IMR-90 (cell line): ENCODE results near the gene NXN. TPM values are rescaled to one million over a fixed set of nuclear protein-coding genes. Genes with fewer than 3 reads are reported as not detected.

Experiments
- ATAC-seq: fragments of 200-7000 bp; cut with Tn5 transposase; 2 replicates; pipeline ENCODE4 v1.9.1; 2020; ENCODE audit warnings: low read depth, mild to moderate bottlenecking, moderate library complexity
- BruUV-seq: library from RNA; stranded (reverse); fragments of 400-500 nt; replicated peaks from 2 replicates; lab custom pipeline; 2021; lab: Mats Ljungman, UMichigan
- CTCF ChIA-PET: fragments of 300-600 bp; formaldehyde crosslinking; extraction: SDS; loops from one replicate; lab custom pipeline; 2021; ENCODE audit warnings: antibody characterized with exemption; lab: Yijun Ruan, JAX
- POLR2A ChIA-PET: fragments of 300-600 bp; sonication (Branson Sonifier 250); formaldehyde crosslinking; loops from one replicate; lab custom pipeline; 2022; ENCODE audit warnings: antibody characterized with exemption; ENCODE audit not compliant: unreplicated experiment; lab: Charles Lee
- DNase-seq: peaks from one replicate; pipeline ENCODE4 v3.0.0; 2013
- H2AFZ ChIP-seq: replicated peaks from 2 replicates; pipeline ENCODE3; 2013; ENCODE audit warnings: low read length, mild to moderate bottlenecking; ENCODE audit not compliant: poor library complexity
- H2AK5ac ChIP-seq: 2 replicates; pipeline ENCODE4 v1.6.1; 2013; ENCODE audit warnings: low read depth, low read length, inconsistent platforms
- H2AK9ac ChIP-seq: replicated peaks from 2 replicates; pipeline ENCODE3; 2013; ENCODE audit warnings: mild to moderate bottlenecking, low read depth, low read length, moderate library complexity; ENCODE audit not compliant: poor library complexity
- H2BK120ac ChIP-seq: 2 replicates; pipeline ENCODE4 v1.6.1; 2013; ENCODE audit warnings: low read depth, low read length, inconsistent platforms
- H2BK15ac ChIP-seq: 3 replicates; pipeline ENCODE4 v1.6.1; 2013; ENCODE audit warnings: low read depth, low read length, inconsistent platforms
- H2BK20ac ChIP-seq: 2 replicates; pipeline ENCODE4 v1.6.1; 2013; ENCODE audit warnings: low read depth, mild to moderate bottlenecking, inconsistent platforms, low read length, moderate library complexity
- H2BK5ac ChIP-seq: 2 replicates; pipeline ENCODE4 v1.6.1; 2013; ENCODE audit warnings: mild to moderate bottlenecking, low read depth, low read length, inconsistent platforms; ENCODE audit not compliant: poor library complexity, severe bottlenecking
- H3K14ac ChIP-seq: replicated peaks from 2 replicates; pipeline ENCODE4 v1.6.1; 2013; ENCODE audit warnings: low read depth, low read length, inconsistent platforms
- H3K18ac ChIP-seq: 2 replicates; pipeline ENCODE4 v1.6.1; 2013; ENCODE audit warnings: low read depth, low read length, control low read depth
- H3K23ac ChIP-seq: 2 replicates; pipeline ENCODE4 v1.6.1; 2013; ENCODE audit warnings: low read depth, low read length, inconsistent platforms
- H3K27ac ChIP-seq: 2 replicates; pipeline ENCODE4 v1.5.1; 2013; ENCODE audit warnings: mild to moderate bottlenecking, control low read depth, low read length; ENCODE audit not compliant: insufficient read depth
- H3K27me3 ChIP-seq: 2 replicates; pipeline ENCODE4 v1.6.1; 2013; ENCODE audit warnings: low read length; ENCODE audit not compliant: control insufficient read depth, insufficient read depth
- H3K36me3 ChIP-seq: 2 replicates; pipeline ENCODE4 v1.6.1; 2013; ENCODE audit warnings: low read length, mixed read lengths; ENCODE audit not compliant: control insufficient read depth, insufficient read depth
- H3K4ac ChIP-seq: 2 replicates; pipeline ENCODE4 v1.6.1; 2013; ENCODE audit warnings: low read depth, low read length, inconsistent platforms
- H3K4me1 ChIP-seq: 2 replicates; pipeline ENCODE4 v1.6.1; 2013; ENCODE audit warnings: low read length, mixed read lengths; ENCODE audit not compliant: control insufficient read depth, insufficient read depth
- H3K4me2 ChIP-seq: 2 replicates; pipeline ENCODE4 v1.6.1; 2013; ENCODE audit warnings: low read depth, mild to moderate bottlenecking, control low read depth, low read length, moderate library complexity
- H3K4me3 ChIP-seq: 2 replicates; pipeline ENCODE4 v1.5.1; 2013; ENCODE audit warnings: low read depth, mild to moderate bottlenecking, control low read depth, low read length, moderate library complexity; ENCODE audit not compliant: insufficient read depth
- H3K56ac ChIP-seq: 2 replicates; pipeline ENCODE4 v1.6.1; 2013; ENCODE audit warnings: low read length, inconsistent platforms; ENCODE audit not compliant: insufficient read depth; ENCODE audit errors: extremely low read depth
- H3K79me1 ChIP-seq, 2 experiments: 2 replicates each; pipeline ENCODE4 v1.6.1; 2013; ENCODE audit warnings: low read length in 2 of 2, inconsistent platforms in 1 of 2, low read depth in 1 of 2
- H3K9ac ChIP-seq: 2 replicates; pipeline ENCODE4 v1.6.1; 2013; ENCODE audit warnings: low read depth, low read length, control low read depth
- H3K9me1 ChIP-seq: 2 replicates; pipeline ENCODE4 v1.6.1; 2013; ENCODE audit warnings: low read length, inconsistent platforms; ENCODE audit not compliant: insufficient read depth
- H3K9me3 ChIP-seq: 2 replicates; pipeline ENCODE4 v1.6.1; 2013; ENCODE audit warnings: low read length; ENCODE audit not compliant: control insufficient read depth, insufficient read depth
- H4K20me1 ChIP-seq: 2 replicates; pipeline ENCODE4 v1.6.1; 2013; ENCODE audit warnings: low read length, inconsistent platforms; ENCODE audit not compliant: insufficient read depth
- H4K5ac ChIP-seq: 2 replicates; pipeline ENCODE4 v1.6.1; 2013; ENCODE audit warnings: mild to moderate bottlenecking, low read depth, low read length, control low read depth
- H4K8ac ChIP-seq, 2 experiments: 2 replicates each; pipeline ENCODE4 v1.6.1; 2013; ENCODE audit warnings: low read depth in 2 of 2, low read length in 2 of 2, control low read depth in 1 of 2, inconsistent platforms in 1 of 2
- H4K91ac ChIP-seq: 2 replicates; pipeline ENCODE4 v1.6.1; 2013; ENCODE audit warnings: low read depth, low read length, inconsistent platforms; ENCODE audit not compliant: insufficient read depth
- BHLHE40 ChIP-seq: fragments of 150-350 bp; IDR thresholded peaks from 2 replicates; pipeline ENCODE4 v1.6.1; 2016; ENCODE audit warnings: mild to moderate bottlenecking, low read depth, low read length
- CEBPB ChIP-seq: IDR thresholded peaks from 2 replicates; pipeline ENCODE4 v1.6.1; 2012; ENCODE audit warnings: low read depth, low read length, improper control_type of control experiment
- CTCF ChIP-seq: conservative IDR thresholded peaks from 2 replicates; pipeline ENCODE4 v1.5.1; 2012; ENCODE audit warnings: mild to moderate bottlenecking, low read depth, low read length, improper control_type of control experiment
- FOS ChIP-seq: fragments of 150-350 bp; IDR thresholded peaks from 2 replicates; pipeline ENCODE4 v1.6.1; 2016; ENCODE audit warnings: low read depth, low read length
- MAFK ChIP-seq: IDR thresholded peaks from 2 replicates; pipeline ENCODE4 v1.6.1; 2012; ENCODE audit warnings: low read depth, low read length, improper control_type of control experiment
- MAZ ChIP-seq: IDR thresholded peaks from 2 replicates; pipeline ENCODE4 v1.6.1; 2012; ENCODE audit warnings: low read depth, mild to moderate bottlenecking, low read length, improper control_type of control experiment, moderate library complexity, borderline replicate concordance
- MXI1 ChIP-seq: IDR thresholded peaks from 2 replicates; pipeline ENCODE4 v1.6.1; 2012; ENCODE audit warnings: low read depth, mild to moderate bottlenecking, low read length, moderate library complexity, borderline replicate concordance
- NFE2L2 ChIP-seq: fragments of 150-350 bp; IDR thresholded peaks from 2 replicates; pipeline ENCODE4 v1.6.1; 2016; ENCODE audit warnings: low read depth, mild to moderate bottlenecking, low read length
- POLR2A ChIP-seq: IDR thresholded peaks from 2 replicates; pipeline ENCODE4 v1.6.1; 2012; ENCODE audit warnings: mild to moderate bottlenecking, low read depth, low read length
- RAD21 ChIP-seq: IDR thresholded peaks from 2 replicates; pipeline ENCODE4 v1.6.1; 2012; ENCODE audit warnings: low read length, improper control_type of control experiment
- RCOR1 ChIP-seq: IDR thresholded peaks from 2 replicates; pipeline ENCODE4 v1.6.1; 2012; ENCODE audit warnings: mild to moderate bottlenecking, low read length, improper control_type of control experiment; ENCODE audit not compliant: insufficient replicate concordance
- RFX5 ChIP-seq: IDR thresholded peaks from 2 replicates; pipeline ENCODE4 v1.8.0; 2012; ENCODE audit warnings: low read depth, mild to moderate bottlenecking, low read length, moderate library complexity
- SMC3 ChIP-seq: fragments of 150-350 bp; IDR thresholded peaks from 2 replicates; pipeline ENCODE4 v1.6.1; 2016; ENCODE audit warnings: low read depth, mild to moderate bottlenecking, antibody characterized with exemption, low read length, moderate library complexity
- WGBS, 2 experiments: methylation state at CpG; one replicate each; pipeline versions ENCODE4 v1.1.5 to v1.1.7; 2013; ENCODE audit warnings: missing lambda C conversion rate in 2 of 2; ENCODE audit not compliant: insufficient read length in 1 of 2; ENCODE audit errors: extremely low coverage in 2 of 2; 5-methylcytosine and 5-hydroxymethylcytosine counted together
- dilution Hi-C: fragments of 300-500 bp; cut with HindIII; formaldehyde crosslinking; loops from one replicate; pipeline ENCODE4 v1.14.3; 2018; ENCODE audit warnings: low sequenced_read_pairs; ENCODE audit not compliant: unreplicated experiment
- in situ Hi-C: fragments of 300-500 bp; cut with MboI; formaldehyde crosslinking; loops from 3 replicates; pipeline ENCODE4 v1.14.3; 2019; ENCODE audit warnings: low sequenced_read_pairs, inconsistent platforms, mixed read lengths
- intact Hi-C: fragments of 100-400 bp; cut with micrococcal nuclease; formaldehyde crosslinking; loops from 2 replicates; pipeline ENCODE4 v1.10.0; 2022
- polyA plus RNA-seq, 3 experiments: library from polyadenylated mRNA; depleted of rRNA; stranded (reverse); fragments of >200 nt; gene quantifications; 2 replicates each; pipeline ENCODE4 v1.2.3, GENCODE V29; 2012; ENCODE audit warnings: low replicate concordance in 1 of 3
- total RNA-seq: library from RNA; depleted of rRNA; stranded (reverse); fragments of >200 nt; gene quantifications from 2 replicates; pipeline ENCODE4 v1.2.3, GENCODE V29; 2012
- TF ChIP-seq, protein P1 (sequence below): fragments of 150-350 bp; IDR thresholded peaks from 2 replicates; pipeline ENCODE4 v1.6.1; 2017; ENCODE audit warnings: mild to moderate bottlenecking, antibody characterized with exemption, low read length, low read depth
- TF ChIP-seq, protein P2 (sequence below): fragments of 150-350 bp; IDR thresholded peaks from 2 replicates; pipeline ENCODE4 v1.6.1; 2016; ENCODE audit warnings: low read depth, mild to moderate bottlenecking, low read length, moderate library complexity, borderline replicate concordance

Gene NXN
- total and polyA plus RNA-seq, 2 of the 4 experiments (the other 2 are of a cell fraction) = 52.5 to 116 TPM

DNA sequence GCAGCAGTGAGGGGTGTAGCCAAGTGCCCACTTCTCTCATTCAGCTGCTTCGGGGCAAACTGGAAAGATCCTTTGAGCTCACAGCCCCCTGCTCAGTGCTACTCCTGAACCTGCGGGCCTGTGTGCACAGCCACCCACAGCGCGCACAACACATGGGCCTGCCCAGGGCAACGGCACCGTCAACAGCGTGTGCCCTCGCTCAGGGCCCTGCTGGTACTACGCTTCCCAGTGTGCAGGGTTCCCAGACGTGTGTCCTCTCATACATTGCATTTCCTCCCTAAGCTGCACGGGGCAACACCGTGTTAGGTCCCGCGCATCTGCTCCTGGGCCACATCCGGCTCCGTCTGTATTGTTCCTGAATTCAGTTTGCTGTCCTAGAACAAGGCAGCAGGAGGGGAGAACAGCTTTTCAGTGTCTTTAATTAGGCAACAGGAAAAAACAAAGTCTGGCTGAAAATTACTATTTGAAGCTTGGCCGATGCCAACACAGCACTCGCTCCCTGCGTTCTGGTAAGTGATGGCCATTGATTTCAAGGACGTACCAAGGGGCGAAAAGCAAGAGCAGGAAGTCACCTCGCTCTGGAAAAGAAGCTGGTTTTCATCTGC is 182.2 kb downstream of the NXN start:
- H4K5ac ChIP-seq = no peak overlapping the region
- ATAC-seq (no peak), DNase-seq (no peak)
- H3K9me1 ChIP-seq = peaks cover 2% of the 10 kb centered on the region; the same call in 1 of the 2 replicates
- no peaks in the 10 kb centered on the region for H3K9me3 ChIP-seq
- H2BK120ac ChIP-seq = no peak overlapping the region
- no peak overlapping the region for H3K4ac ChIP-seq
- H3K4me3 ChIP-seq = no peak overlapping the region
- H3K23ac ChIP-seq = no peak overlapping the region
- H2AK9ac ChIP-seq = no peak overlapping the region
- no peak overlapping the region for H3K14ac ChIP-seq
- no peak overlapping the region for H3K56ac ChIP-seq
- H3K27me3 ChIP-seq = no peaks in the 10 kb centered on the region
- H2BK20ac ChIP-seq = no peak overlapping the region
- in situ Hi-C loops = no loop called here
- H2BK5ac ChIP-seq = no peak overlapping the region
- H3K4me1 ChIP-seq = peaks cover 11% of the 10 kb centered on the region; the same call in 1 of the 2 replicates
- H3K27ac ChIP-seq = no peak overlapping the region
- no peak overlapping the region for H2AFZ ChIP-seq
- no peak overlapping the region for H2BK15ac ChIP-seq
- intact Hi-C loops = loop anchor here (10.0 kb wide), 1 partner anchor 107 kb away; no protein-coding TSS in a partner anchor
- CTCF ChIA-PET = interaction anchor here (0.7 kb wide), 1 partner anchor 259 kb away, joined by 3 read pairs; no protein-coding TSS in a partner anchor
- H2AK5ac ChIP-seq = no peak overlapping the region
- peaks cover 52% of the 10 kb centered on the region for H3K36me3 ChIP-seq
- dilution Hi-C loops = loop anchor here (25.0 kb wide), 1 partner anchor 190 kb away; the partner anchor contains the start of genes NXN and TIMM22
- POLR2A ChIA-PET = no interaction called here
- H4K20me1 ChIP-seq = peaks cover 27% of the 10 kb centered on the region
- no peak overlapping the region for H4K91ac ChIP-seq
- H4K8ac ChIP-seq = no peak overlapping the region
- H3K18ac ChIP-seq = no peak overlapping the region
- BruUV-seq = no TSS peak
- no peak overlapping the region for H3K4me2 ChIP-seq
- H3K9ac ChIP-seq = no peak overlapping the region
- whole genome bisulfite sequencing, 2 experiments = 97% methylated on average over 11 of the region's 22 CpGs; no CpG with 5 or more reads in 1 of the 2 experiments
- H3K79me1 ChIP-seq = peaks cover 0 to 11% of the 10 kb centered on the region in 2 experiments; a peak in 1 of 4 replicates
- TF ChIP-seq RFX5 (no peak), POLR2A (no peak), NFE2L2 (no peak), MAFK (no peak), MXI1 (no peak), CEBPB (no peak), MAZ (no peak), FOS (no peak), RAD21 (no peak), SMC3 (no peak), CTCF (no peak), RCOR1 (no peak), BHLHE40 (no peak)
- TF ChIP-seq, protein P1, sequence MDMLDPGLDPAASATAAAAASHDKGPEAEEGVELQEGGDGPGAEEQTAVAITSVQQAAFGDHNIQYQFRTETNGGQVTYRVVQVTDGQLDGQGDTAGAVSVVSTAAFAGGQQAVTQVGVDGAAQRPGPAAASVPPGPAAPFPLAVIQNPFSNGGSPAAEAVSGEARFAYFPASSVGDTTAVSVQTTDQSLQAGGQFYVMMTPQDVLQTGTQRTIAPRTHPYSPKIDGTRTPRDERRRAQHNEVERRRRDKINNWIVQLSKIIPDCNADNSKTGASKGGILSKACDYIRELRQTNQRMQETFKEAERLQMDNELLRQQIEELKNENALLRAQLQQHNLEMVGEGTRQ = no peak
- TF ChIP-seq, protein P2, sequence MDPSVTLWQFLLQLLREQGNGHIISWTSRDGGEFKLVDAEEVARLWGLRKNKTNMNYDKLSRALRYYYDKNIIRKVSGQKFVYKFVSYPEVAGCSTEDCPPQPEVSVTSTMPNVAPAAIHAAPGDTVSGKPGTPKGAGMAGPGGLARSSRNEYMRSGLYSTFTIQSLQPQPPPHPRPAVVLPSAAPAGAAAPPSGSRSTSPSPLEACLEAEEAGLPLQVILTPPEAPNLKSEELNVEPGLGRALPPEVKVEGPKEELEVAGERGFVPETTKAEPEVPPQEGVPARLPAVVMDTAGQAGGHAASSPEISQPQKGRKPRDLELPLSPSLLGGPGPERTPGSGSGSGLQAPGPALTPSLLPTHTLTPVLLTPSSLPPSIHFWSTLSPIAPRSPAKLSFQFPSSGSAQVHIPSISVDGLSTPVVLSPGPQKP = no peak
